NK-92 (cell line): Measurements from ENCODE around the gene SCFD1.
"Not testable (repeated sequence)": the region's sequence is repeated elsewhere in the genome, so short reads cannot be mapped to it uniquely, and the experiment has no call there.

ENCODE experiments used
- DNase-seq: peaks from one replicate; lab custom pipeline; 2025; ENCODE audit not compliant: unreplicated experiment; lab: John Stamatoyannopoulos, UW

SCFD1 gene

GRCh38 chr14:30610787-30611343 lies 11.3 kb upstream of the SCFD1 start:
- DNase-seq, result no peak

- no peak for DNase-seq
Measured at GRCh38 chr14:30614155-30614554, 8.0 kb upstream of the SCFD1 start.

DNA sequence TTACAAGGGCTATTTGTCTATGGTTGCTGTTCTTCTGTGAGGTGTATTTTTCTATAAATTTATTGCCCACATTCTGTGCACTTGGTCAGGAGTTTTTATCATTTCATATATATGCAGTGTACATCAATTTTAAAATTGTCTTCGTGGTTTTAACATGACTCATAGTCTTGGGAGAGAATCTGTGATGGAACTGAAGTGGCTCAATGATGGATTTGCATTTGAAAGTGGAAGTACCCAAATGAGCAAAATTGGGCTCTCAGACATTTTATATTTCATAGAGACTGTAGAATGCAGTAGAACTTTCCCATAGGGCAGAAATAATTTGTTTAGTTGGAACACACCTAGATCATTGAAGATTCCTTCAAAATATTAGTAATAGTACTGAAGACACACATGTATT lies 1.9 kb upstream of the SCFD1 start:
- DNase-seq, result no peak

GRCh38 chr14:30621354-30621939 lies 672 bp upstream of the SCFD1 start:
- no peak for DNase-seq

GRCh38 chr14:30623412-30624131 lies 1.5 kb downstream of the SCFD1 start:
- no peak for DNase-seq

DNA sequence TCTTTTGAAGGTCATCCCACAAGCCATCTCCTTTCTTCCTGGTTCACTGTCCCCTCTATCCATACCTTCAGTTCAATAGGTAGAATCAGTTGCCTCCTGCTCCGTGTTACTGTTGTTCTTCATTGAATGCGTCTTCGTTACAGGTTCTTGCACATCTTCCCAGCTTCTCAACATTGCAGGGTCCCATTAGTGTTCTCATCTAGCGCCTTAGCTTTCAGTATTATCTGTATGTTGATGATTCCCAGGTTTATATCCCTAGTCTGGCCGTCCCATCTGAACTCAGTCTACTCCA lies 2.0 kb downstream of the SCFD1 start:
- no peak for DNase-seq

DNA sequence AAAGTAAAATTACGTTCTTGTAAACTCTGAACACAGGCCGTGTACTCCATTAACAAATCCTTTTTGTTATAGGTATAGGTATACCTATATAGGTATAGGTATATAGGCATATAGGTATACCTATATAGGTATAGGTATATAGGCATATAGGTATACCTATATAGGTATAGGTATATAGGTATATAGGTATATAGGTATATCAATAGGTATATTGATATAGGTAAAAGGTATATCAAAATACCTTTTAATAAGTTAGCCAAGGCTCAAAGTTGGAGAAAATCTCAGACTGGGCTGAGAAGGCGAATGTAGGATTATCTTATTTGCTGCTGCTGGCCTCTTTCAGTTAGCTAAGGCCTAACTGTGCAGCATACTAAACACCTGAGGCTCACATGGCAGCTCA lies 3.4 kb downstream of the SCFD1 start:
- no peak for DNase-seq

DNA sequence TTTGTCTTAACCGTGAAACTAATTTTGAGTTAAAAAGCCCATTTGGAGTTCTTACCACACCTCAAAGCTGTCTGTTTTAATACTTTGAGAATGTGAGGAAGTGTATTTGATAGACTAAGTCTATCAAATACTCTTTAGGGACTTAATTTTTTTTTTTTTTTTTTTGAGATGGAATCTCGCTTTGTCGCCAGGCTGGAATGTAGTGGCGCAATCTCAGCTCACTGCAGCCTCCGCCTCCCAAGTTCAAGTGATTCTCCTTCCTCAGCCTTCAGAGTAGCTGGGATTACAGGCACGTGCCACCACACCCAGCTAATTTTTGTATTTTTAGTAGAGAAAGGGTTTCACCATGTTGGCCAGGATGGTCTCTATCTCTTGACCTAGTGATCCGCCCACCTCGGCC lies 7.3 kb downstream of the SCFD1 start:
- DNase-seq, result not testable (repeated sequence)

DNA sequence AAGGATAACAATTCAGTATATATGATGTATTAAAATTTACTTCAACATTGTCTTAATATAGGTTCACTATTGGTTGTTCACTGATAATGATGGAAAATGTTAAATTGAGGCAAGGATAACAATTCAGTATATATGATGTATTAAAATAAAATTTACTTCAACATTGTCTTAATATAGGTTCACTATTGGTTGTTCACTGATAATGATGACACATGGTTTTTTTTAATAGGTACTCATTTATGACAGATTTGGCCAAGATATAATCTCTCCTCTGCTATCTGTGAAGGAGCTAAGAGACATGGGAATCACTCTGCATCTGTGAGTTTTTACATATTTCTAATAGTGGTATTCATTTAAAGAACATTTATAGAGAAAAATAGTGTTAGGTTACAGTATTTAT lies 8.1 kb downstream of the SCFD1 start:
- DNase-seq, result no peak

DNA sequence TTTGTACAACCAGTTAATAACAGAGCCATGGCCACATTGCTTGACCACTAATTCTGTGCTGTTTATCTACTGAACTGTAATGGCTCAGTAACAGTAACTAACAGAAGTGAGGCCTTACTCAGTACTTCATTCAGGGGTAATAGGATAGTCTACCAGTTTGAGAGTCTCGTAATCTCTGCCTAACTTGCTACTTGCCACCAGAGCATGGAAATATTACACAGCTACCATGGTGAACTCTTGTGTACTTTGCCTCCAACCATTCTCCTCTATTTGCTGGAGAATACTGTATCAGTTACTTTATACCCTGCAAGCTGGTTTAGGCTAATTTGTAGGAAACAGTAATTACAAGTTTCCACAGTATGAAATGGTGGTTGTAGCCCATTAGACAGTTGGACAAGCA lies 10.6 kb downstream of the SCFD1 start:
- DNase-seq, result no peak

- DNase-seq, result no peak
Measured at GRCh38 chr14:30638926-30639325, 16.8 kb downstream of the SCFD1 start.

GRCh38 chr14:30641207-30641606 lies 19.1 kb downstream of the SCFD1 start:
- DNase-seq, result no peak

GRCh38 chr14:30644462-30644861 lies 22.3 kb downstream of the SCFD1 start:
- DNase-seq, result not testable (repeated sequence)

GRCh38 chr14:30645600-30645999 lies 23.5 kb downstream of the SCFD1 start:
- DNase-seq, result no peak

- no peak for DNase-seq
Measured at GRCh38 chr14:30648471-30648870, 26.4 kb downstream of the SCFD1 start.

- DNase-seq, result no peak
Measured at GRCh38 chr14:30651937-30652336, 29.8 kb downstream of the SCFD1 start.

- DNase-seq, result no peak
Measured at GRCh38 chr14:30655124-30655523, 33.0 kb downstream of the SCFD1 start.

- no peak for DNase-seq
Measured at GRCh38 chr14:30655658-30656057, 33.5 kb downstream of the SCFD1 start.

- DNase-seq, result no peak
Measured at GRCh38 chr14:30656190-30656632, 34.1 kb downstream of the SCFD1 start.

- DNase-seq, result no peak
Measured at GRCh38 chr14:30657050-30657449, 34.9 kb downstream of the SCFD1 start.

GRCh38 chr14:30657606-30658163 lies 35.6 kb downstream of the SCFD1 start:
- DNase-seq, result no peak

- no peak for DNase-seq
Measured at GRCh38 chr14:30658645-30659044, 36.5 kb downstream of the SCFD1 start.
